ENCODE results near the gene CSNK1E. TPM values are rescaled to one million over a fixed set of nuclear protein-coding genes. Genes with fewer than 3 reads are reported as not detected.

Gene CSNK1E
- total and polyA plus RNA-seq, 9 of the 15 experiments (the other 6 are each of a cell fraction or from before 2014, with no cell fraction given) = 2.7 to 70.0 (median 41.3) TPM

DNA sequence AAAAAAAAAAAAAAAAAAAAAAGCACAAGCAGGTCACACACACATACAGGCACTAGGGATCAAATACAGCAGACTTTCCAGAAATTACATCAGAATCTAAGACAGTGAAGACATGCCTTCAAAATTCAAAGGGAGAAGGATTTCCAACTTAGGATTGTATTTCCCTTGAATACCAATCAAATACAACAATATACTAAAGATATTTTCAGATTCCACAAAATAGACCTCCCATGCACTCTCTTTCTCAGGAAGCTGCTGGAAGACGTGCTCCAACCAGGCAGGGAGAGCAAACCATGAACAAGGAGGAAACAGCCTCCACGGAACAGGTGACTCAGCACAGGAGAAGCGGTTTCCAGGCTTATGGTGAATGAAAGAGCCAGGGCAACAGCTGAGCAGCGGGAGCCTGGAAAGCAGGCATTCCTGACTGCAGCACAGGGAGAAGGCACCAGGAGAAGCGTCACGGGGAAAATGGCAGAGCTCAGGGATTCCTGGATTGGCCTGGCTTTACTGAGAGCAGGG lies 76.4 kb downstream of the CSNK1E start (continued):
- TF ChIP-seq, protein P1, sequence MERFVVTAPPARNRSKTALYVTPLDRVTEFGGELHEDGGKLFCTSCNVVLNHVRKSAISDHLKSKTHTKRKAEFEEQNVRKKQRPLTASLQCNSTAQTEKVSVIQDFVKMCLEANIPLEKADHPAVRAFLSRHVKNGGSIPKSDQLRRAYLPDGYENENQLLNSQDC (CRISPR knock-in tag; IDR thresholded peaks at IDR 0.05) = no peak
- peak; percentile 67 for TF ChIP-seq POLR2H (tag; IDR thresholded peaks at IDR 0.05; ENCODE audit: low read depth)
- no peak for TF ChIP-seq STAT6 (CRISPR knock-in tag; IDR thresholded peaks at IDR 0.05)
- peak; percentile 44; the same call in 1 of the 2 replicates for TF ChIP-seq MYC (IDR thresholded peaks at IDR 0.05; ENCODE audit: low read depth, low read length)
- no peak for TF ChIP-seq MYC (CRISPR knock-in tag; IDR thresholded peaks at IDR 0.05; ENCODE audit: borderline replicate concordance, low read depth)
- TF ChIP-seq ZNF592 (IDR thresholded peaks at IDR 0.05) = peak; percentile 65
- no peak for TF ChIP-seq MED1 (CRISPR knock-in tag; IDR thresholded peaks at IDR 0.05; ENCODE audit: borderline replicate concordance)
- no peak for TF ChIP-seq NCOR1 (IDR thresholded peaks at IDR 0.05)
- TF ChIP-seq C11orf30 (IDR thresholded peaks at IDR 0.05; ENCODE audit: low read depth) = peak; percentile 85
- TF ChIP-seq BACH1 (tag; IDR thresholded peaks at IDR 0.05) = peak; percentile 87
- TF ChIP-seq, protein P2, sequence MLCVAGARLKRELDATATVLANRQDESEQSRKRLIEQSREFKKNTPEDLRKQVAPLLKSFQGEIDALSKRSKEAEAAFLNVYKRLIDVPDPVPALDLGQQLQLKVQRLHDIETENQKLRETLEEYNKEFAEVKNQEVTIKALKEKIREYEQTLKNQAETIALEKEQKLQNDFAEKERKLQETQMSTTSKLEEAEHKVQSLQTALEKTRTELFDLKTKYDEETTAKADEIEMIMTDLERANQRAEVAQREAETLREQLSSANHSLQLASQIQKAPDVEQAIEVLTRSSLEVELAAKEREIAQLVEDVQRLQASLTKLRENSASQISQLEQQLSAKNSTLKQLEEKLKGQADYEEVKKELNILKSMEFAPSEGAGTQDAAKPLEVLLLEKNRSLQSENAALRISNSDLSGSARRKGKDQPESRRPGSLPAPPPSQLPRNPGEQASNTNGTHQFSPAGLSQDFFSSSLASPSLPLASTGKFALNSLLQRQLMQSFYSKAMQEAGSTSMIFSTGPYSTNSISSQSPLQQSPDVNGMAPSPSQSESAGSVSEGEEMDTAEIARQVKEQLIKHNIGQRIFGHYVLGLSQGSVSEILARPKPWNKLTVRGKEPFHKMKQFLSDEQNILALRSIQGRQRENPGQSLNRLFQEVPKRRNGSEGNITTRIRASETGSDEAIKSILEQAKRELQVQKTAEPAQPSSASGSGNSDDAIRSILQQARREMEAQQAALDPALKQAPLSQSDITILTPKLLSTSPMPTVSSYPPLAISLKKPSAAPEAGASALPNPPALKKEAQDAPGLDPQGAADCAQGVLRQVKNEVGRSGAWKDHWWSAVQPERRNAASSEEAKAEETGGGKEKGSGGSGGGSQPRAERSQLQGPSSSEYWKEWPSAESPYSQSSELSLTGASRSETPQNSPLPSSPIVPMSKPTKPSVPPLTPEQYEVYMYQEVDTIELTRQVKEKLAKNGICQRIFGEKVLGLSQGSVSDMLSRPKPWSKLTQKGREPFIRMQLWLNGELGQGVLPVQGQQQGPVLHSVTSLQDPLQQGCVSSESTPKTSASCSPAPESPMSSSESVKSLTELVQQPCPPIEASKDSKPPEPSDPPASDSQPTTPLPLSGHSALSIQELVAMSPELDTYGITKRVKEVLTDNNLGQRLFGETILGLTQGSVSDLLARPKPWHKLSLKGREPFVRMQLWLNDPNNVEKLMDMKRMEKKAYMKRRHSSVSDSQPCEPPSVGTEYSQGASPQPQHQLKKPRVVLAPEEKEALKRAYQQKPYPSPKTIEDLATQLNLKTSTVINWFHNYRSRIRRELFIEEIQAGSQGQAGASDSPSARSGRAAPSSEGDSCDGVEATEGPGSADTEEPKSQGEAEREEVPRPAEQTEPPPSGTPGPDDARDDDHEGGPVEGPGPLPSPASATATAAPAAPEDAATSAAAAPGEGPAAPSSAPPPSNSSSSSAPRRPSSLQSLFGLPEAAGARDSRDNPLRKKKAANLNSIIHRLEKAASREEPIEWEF (CRISPR knock-in tag; IDR thresholded peaks at IDR 0.05) = no peak
- TF ChIP-seq PHF21A (IDR thresholded peaks at IDR 0.05; ENCODE audit: borderline replicate concordance, low read depth) = no peak
- TF ChIP-seq, protein P3, sequence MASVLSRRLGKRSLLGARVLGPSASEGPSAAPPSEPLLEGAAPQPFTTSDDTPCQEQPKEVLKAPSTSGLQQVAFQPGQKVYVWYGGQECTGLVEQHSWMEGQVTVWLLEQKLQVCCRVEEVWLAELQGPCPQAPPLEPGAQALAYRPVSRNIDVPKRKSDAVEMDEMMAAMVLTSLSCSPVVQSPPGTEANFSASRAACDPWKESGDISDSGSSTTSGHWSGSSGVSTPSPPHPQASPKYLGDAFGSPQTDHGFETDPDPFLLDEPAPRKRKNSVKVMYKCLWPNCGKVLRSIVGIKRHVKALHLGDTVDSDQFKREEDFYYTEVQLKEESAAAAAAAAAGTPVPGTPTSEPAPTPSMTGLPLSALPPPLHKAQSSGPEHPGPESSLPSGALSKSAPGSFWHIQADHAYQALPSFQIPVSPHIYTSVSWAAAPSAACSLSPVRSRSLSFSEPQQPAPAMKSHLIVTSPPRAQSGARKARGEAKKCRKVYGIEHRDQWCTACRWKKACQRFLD (CRISPR knock-in tag; IDR thresholded peaks at IDR 0.05) = peak; percentile 66; the same call in 1 of the 2 replicates
- TF ChIP-seq ARID1B (IDR thresholded peaks at IDR 0.05) = peak; percentile 38; the same call in 1 of the 2 replicates
